Measurements from ENCODE around the gene TPRKB. TPM values are rescaled to one million over a fixed set of nuclear protein-coding genes. Genes with fewer than 3 reads are reported as not detected.
"Not testable (repeated sequence)": the region's sequence is repeated elsewhere in the genome, so short reads cannot be mapped to it uniquely, and the experiment has no call there.

Gene TPRKB
- polyA plus RNA-seq, 3 donors, result 27.4 to 56.2 (median 35.2) TPM

GRCh38 chr2:73746877-73747208 is 9.7 kb upstream of the TPRKB start:
- 82 to 92% (median 86%) methylated on average over 3 of the region's 3 CpGs for WGBS, 3 donors
- no peak overlapping the region for H3K27ac ChIP-seq (ENCODE audit: low read depth, low read length)

- WGBS, 3 donors, result 81 to 93% (median 85%) methylated on average over 11 of the region's 11 CpGs
- no peak overlapping the region for H3K27ac ChIP-seq (ENCODE audit: low read depth, low read length)
Measured at GRCh38 chr2:73746015-73746876, 9.1 kb upstream of the TPRKB start.

DNA sequence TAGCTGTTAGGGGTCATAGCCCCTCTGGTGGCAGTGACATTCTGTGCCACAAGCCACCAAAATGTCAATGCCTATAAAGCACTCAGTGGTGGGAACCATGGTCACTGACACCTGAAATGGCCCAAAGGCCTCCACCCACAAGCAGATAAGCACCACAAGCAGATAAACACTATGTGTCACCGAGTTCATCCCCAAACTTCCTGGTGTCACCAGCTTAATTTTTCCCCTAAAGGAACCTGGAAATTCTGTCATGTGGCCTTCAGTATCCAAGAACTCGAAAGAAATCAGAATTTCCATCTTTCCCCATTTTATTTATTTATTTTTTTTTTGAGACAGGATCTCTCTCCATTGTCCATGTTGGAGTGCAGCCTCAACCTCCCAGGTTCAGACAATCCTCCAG is 3.6 kb upstream of the TPRKB start:
- no peak overlapping the region for H3K27ac ChIP-seq (ENCODE audit: low read depth, low read length)
- 80 to 89% (median 83%) methylated on average over 2 of the region's 2 CpGs for WGBS, 3 donors

GRCh38 chr2:73739101-73739500 is 2.0 kb upstream of the TPRKB start:
- WGBS, 3 donors, result 95 to 98% (median 96%) methylated on average over 3 of the region's 3 CpGs
- H3K27ac ChIP-seq (ENCODE audit: low read depth, low read length), result no peak overlapping the region

- WGBS, 3 donors, result 9 to 10% (median 10%) methylated on average over 8 of the region's 8 CpGs
- H3K27ac ChIP-seq (ENCODE audit: low read depth, low read length), result no peak overlapping the region
Measured at GRCh38 chr2:73736378-73736777, 767 bp downstream of the TPRKB start.

DNA sequence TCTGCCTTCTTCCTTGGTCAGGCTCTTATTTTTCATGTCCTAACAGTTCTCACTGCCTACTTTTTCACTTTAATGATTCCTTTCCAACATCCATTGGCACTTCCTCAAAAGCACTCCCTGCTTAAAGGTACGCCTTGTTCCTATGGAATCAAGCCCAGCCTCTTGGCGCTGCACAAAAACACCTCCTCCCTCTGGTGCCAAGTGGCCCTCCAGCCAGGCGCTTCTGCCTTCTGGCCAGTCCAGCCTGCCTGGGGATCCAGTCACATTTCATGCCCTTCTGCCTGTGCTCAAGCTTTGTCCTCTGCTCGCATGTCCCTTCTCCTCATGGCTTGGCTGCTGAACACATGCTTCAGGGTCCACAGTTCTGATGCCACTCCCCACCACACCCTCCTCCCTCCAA is 6.3 kb downstream of the TPRKB start:
- H3K27ac ChIP-seq (ENCODE audit: low read depth, low read length), result no peak overlapping the region
- WGBS, 3 donors, result 75 to 89% (median 86%) methylated on average over 4 of the region's 4 CpGs

DNA sequence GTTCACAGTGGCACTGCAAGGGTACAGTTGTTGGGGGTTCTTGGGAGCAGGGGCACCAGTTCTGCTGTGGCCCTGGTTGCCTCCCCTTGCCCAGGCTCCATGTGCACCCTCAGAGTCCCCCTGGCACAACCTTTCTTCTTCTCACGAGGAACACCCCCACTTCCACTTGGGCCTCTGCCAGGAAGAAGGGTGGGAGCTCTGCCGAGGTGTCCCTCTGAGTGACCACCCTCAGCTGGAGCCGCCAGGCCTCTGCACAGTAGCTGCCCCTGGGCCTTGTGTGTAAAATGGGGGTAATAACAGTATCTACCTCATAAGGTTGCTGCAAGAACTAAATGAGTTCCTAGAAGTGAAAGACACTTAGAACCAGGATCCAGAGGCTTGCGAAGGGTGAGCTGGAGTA is 8.4 kb downstream of the TPRKB start:
- WGBS, 3 donors, result 65 to 81% (median 71%) methylated on average over 4 of the region's 4 CpGs
- H3K27ac ChIP-seq (ENCODE audit: low read depth, low read length), result no peak overlapping the region

DNA sequence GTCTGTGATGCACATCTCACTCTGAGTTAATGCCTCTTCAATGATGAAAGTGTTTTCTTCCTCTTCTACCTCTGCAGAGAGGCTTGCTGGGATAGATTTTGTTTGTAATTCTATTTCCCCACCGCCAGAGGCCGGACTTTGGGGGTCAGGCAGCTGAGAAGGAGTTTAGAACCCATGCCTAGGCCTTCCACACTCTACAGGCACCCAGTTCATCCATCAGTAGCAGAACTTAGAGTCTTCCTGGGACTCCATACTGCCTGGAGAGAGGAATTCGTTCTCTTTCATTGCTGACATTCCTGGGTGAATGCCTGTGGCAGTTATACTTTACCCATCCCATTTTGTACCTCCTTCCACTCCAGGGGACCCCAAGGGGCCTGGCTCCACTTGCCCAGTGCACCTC is 9.1 kb downstream of the TPRKB start:
- 49 to 86% (median 76%) methylated on average over 3 of the region's 3 CpGs for WGBS, 3 donors
- H3K27ac ChIP-seq (ENCODE audit: low read depth, low read length), result no peak overlapping the region

DNA sequence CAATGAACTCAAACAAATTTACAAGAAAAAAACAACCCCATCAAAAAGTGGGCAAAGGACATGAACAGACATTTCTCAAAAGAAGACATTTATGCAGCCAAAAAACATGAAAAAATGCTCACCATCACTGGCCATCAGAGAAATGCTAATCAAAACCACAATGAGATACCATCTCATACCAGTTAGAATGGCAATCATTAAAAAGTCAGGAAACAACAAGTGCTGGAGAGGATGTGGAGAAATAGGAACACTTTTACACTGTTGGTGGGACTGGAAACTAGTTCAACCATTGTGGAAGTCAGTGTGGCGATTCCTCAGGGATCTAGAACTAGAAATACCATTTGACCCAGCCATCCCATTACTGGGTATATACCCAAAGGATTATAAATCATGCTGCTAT is 10.5 kb downstream of the TPRKB start:
- no CpG with 5 or more reads among the region's 1 CpG for WGBS, 3 donors
- not testable (repeated sequence) for H3K27ac ChIP-seq (ENCODE audit: low read depth, low read length)

- H3K27ac ChIP-seq (ENCODE audit: low read depth, low read length), result no peak overlapping the region
- 59 to 80% (median 80%) methylated on average over 11 of the region's 11 CpGs for WGBS, 3 donors
Measured at GRCh38 chr2:73718851-73719621, 18.1 kb downstream of the TPRKB start.

GRCh38 chr2:73718421-73718820 is 18.7 kb downstream of the TPRKB start:
- H3K27ac ChIP-seq (ENCODE audit: low read depth, low read length), result no peak overlapping the region
- WGBS, 3 donors, result 69 to 84% (median 78%) methylated on average over 6 of the region's 6 CpGs

GRCh38 chr2:73717695-73718094 is 19.4 kb downstream of the TPRKB start:
- 81 to 86% (median 82%) methylated on average over 4 of the region's 4 CpGs for WGBS, 3 donors
- H3K27ac ChIP-seq (ENCODE audit: low read depth, low read length), result not testable (repeated sequence)

DNA sequence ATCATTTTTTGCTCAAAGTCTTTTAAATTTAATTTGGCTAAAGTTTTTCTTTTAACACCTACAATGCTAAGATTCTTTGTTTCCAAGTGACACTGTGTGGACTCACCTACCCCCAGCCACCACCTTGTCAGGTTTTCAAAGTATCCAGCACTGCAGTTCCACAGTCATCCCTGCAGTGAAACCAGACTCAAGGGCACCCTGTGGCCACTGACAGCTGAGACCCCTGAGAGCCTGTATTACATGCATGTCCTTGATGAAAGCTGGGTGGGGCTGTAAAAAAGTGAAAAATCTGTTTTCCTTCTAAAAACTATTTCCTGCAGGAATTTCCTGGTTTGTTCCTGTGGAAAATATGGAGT is 19.9 kb downstream of the TPRKB start:
- H3K27ac ChIP-seq (ENCODE audit: low read depth, low read length), result no peak overlapping the region

DNA sequence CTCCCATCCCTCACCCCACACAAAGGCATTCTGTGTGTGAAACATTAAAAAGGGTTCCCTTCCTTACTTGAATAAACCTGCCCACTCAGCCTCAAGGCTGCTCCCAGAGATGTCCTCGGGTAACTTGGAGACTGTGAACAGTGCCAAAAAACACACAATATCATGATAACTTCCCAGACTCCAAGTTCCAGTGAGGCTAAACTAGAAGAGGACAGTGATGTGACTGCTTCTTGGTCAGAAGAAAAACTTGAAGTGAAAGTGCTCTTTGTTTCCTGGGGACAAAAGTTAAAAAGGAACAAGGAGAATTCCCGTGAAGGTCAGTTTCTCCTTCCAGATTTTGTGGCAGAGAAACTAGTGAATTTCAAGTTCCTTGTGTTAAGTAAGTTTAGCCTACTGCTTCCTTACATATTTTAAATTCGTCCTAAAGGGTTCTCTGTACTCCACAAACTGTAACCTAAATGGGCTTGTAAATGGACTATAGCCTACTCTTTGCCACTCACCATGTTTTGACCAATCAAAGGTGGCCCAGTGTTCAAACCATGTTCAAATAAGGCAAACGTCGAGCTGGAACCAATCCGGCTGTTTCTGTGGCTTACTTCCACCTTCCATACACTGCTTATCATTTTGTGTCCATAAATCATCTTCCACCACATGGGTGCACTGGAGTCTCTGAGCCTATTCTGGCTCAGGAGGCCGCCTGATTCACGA is 20.4 kb downstream of the TPRKB start:
- no peak overlapping the region for H3K27ac ChIP-seq (ENCODE audit: low read depth, low read length)

GRCh38 chr2:73714091-73714490 is 23.1 kb downstream of the TPRKB start:
- H3K27ac ChIP-seq (ENCODE audit: low read depth, low read length), result no peak overlapping the region
- 85 to 88% (median 87%) methylated on average over 2 of the region's 2 CpGs for WGBS, 3 donors

More for the DNA sequence above, 20.4 kb downstream of the TPRKB start:
- WGBS, 3 donors, result 17 to 38% (median 34%) methylated on average over 8 of the region's 8 CpGs

DNA sequence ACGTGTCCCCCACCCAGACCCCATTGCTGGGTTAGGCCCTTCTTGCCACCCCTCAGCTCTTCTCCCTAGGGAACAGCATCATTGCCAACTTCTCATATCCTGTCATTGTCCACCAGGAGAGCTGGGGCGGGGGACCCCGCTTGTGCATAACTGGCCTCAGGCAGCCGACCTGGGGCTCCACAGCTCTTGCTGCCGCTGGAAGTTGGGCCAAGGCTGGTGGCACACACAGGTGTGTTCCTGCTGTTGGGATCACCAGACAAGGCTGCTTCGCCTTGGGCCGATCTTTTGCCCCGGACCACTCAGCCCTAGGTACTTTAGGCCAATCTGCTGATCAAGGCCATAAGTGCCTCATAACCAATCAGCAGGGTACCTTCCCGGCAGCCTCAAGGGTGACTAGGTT is 28.6 kb downstream of the TPRKB start:
- no peak overlapping the region for H3K27ac ChIP-seq (ENCODE audit: low read depth, low read length)
- WGBS, 3 donors, result 90 to 91% (median 90%) methylated on average over 9 of the region's 9 CpGs

DNA sequence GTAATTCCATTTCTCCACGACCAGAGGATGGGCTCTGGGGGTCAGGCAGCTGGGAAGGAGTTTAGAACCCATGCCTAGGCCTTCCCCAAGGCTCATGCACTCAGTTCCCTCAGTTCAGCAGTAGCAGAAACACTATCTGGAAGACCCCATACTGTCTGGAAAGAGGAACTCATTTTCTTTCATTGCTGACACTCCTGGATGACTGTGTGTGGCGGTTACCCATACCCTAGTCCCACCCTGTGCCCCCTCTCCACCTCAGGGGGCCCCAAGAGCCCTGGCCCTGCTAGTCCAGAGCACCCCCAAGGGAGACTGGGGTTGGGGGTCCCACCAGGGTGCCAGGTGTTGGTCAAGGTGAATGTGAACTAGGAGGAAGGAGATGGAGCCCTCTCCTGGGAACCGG is 29.5 kb downstream of the TPRKB start:
- WGBS, 3 donors, result 69 to 74% (median 73%) methylated on average over 3 of the region's 3 CpGs
- H3K27ac ChIP-seq (ENCODE audit: low read depth, low read length), result no peak overlapping the region

- WGBS, 3 donors, result 40 to 70% (median 68%) methylated on average over 5 of the region's 5 CpGs
- no peak overlapping the region for H3K27ac ChIP-seq (ENCODE audit: low read depth, low read length)
Measured at GRCh38 chr2:73707058-73707457, 30.1 kb downstream of the TPRKB start.

GRCh38 chr2:73705091-73705490 is 32.1 kb downstream of the TPRKB start:
- 88 to 95% (median 94%) methylated on average over 7 of the region's 7 CpGs for WGBS, 3 donors
- no peak overlapping the region for H3K27ac ChIP-seq (ENCODE audit: low read depth, low read length)
